Tibial nerve (tissue), 4 donors: ENCODE data around the gene SEPTIN8. TPM values are rescaled to one million over a fixed set of nuclear protein-coding genes. Genes with fewer than 3 reads are reported as not detected.
A peak's percentile ranks its signal among the peaks of the same experiment; 100 is the strongest.

Experiments
- DNase-seq, 2 donors: peaks; one replicate each; pipeline ENCODE4 v3.0.0-alpha.2; 2019; ENCODE audit warnings: low spot score in 2 of 2
- H3K27ac ChIP-seq, 4 donors: fragments of 200-600 bp; sonication (generic) in 3 of 4; one replicate each; pipeline ENCODE4 v1.5.1; 2017 to 2019; ENCODE audit warnings: mild to moderate bottlenecking in 1 of 4
- H3K27me3 ChIP-seq, 2 donors: fragments of 200-600 bp; sonication (generic) in 1 of 2; one replicate each; pipeline versions ENCODE4 v1.5.1 to v1.6.0; 2017 to 2019
- H3K36me3 ChIP-seq, 3 donors: fragments of 200-600 bp; sonication (generic); one replicate each; pipeline ENCODE4 v1.5.1; 2018 to 2019
- H3K4me1 ChIP-seq, 4 donors: fragments of 200-600 bp; sonication (generic) in 3 of 4; one replicate each; pipeline ENCODE4 v1.5.1; 2017 to 2019
- H3K4me3 ChIP-seq, 4 donors: fragments of 200-600 bp; sonication (generic) in 3 of 4; one replicate each; pipeline ENCODE4 v1.5.1; 2017 to 2019; ENCODE audit warnings: mild to moderate bottlenecking in 1 of 4, moderate library complexity in 1 of 4
- H3K9me3 ChIP-seq, 4 donors: fragments of 200-600 bp; sonication (generic) in 3 of 4; one replicate each; pipeline ENCODE4 v1.5.1; 2017 to 2019
- EP300 ChIP-seq, 2 donors: sonication (generic); formaldehyde crosslinking; IDR thresholded peaks; one replicate each; pipeline ENCODE4 v1.6.1; 2017; ENCODE audit warnings: antibody characterized with exemption in 2 of 2, mild to moderate bottlenecking in 1 of 2
- POLR2A ChIP-seq, 2 donors: fragments of 450-650 bp; IDR thresholded peaks; one replicate each; pipeline ENCODE4 v1.6.1; 2017; ENCODE audit warnings: antibody characterized with exemption in 2 of 2, mild to moderate bottlenecking in 2 of 2, moderate library complexity in 2 of 2
- WGBS, 2 donors: methylation state at CpG; one replicate each; pipeline ENCODE4 v1.1.5; 2018; 5-methylcytosine and 5-hydroxymethylcytosine counted together
- total RNA-seq, 4 donors: library from RNA; depleted of rRNA; stranded (reverse); fragments of >200 nt; gene quantifications; one replicate each; pipeline ENCODE4 v1.1.0, GENCODE V29; 2016
- TF ChIP-seq, protein P1 (sequence below), 5 experiments: fragments of 200-600 bp in 3 of 5; fragments of 450-650 bp in 2 of 5; sonication (generic) in 3 of 5; IDR thresholded peaks; one replicate each; pipeline ENCODE4 v1.5.1; 2016 to 2019; ENCODE audit warnings: antibody characterized with exemption in 5 of 5, mild to moderate bottlenecking in 3 of 5, moderate library complexity in 2 of 5

SEPTIN8 gene
- total RNA-seq, 4 donors from 2014 or later = 38.5 to 48.3 (median 44.2) TPM

DNA sequence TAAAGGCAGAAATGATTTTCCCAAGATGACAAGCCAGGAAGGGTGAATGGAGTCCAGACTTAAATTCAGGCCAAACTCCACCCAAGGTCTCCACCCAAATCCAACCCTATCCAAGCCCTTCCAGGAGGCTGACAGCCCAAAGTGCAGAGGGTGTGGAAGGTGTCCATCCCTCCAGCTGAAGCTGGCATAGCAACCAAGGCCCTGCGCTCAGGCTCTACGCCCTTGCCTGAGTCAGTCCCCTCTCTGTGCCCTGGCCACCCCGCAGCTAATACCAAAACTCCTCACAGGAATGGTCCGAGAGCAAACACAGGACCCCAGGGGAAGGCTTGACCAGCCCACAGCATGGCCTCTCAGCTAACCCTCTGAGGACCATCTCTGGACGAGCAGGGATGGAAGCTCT is 2.1 kb downstream of the SEPTIN8 start:
- Histone ChIP-seq H3K27me3 (no peaks in the 10 kb centered on the region), H3K27ac (peak overlapping the region in 2 of 4 donors; percentile 43 to 88), H3K4me1 (peaks cover 0 to 72% (median 12%) of the 10 kb centered on the region in 4 donors), H3K4me3 (no peak overlapping the region), H3K9me3 (no peaks in the 10 kb centered on the region), H3K36me3 (no peaks in the 10 kb centered on the region)
- 56% methylated on average over 3 to 5 of the region's 5 CpGs for WGBS, 2 donors
- TF ChIP-seq, protein P1, sequence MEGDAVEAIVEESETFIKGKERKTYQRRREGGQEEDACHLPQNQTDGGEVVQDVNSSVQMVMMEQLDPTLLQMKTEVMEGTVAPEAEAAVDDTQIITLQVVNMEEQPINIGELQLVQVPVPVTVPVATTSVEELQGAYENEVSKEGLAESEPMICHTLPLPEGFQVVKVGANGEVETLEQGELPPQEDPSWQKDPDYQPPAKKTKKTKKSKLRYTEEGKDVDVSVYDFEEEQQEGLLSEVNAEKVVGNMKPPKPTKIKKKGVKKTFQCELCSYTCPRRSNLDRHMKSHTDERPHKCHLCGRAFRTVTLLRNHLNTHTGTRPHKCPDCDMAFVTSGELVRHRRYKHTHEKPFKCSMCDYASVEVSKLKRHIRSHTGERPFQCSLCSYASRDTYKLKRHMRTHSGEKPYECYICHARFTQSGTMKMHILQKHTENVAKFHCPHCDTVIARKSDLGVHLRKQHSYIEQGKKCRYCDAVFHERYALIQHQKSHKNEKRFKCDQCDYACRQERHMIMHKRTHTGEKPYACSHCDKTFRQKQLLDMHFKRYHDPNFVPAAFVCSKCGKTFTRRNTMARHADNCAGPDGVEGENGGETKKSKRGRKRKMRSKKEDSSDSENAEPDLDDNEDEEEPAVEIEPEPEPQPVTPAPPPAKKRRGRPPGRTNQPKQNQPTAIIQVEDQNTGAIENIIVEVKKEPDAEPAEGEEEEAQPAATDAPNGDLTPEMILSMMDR (IDR thresholded peaks at IDR 0.05) = no peak
- no peak for TF ChIP-seq POLR2A (IDR thresholded peaks at IDR 0.05)
- no peak for TF ChIP-seq EP300 (IDR thresholded peaks at IDR 0.05)
- no peak for DNase-seq

DNA sequence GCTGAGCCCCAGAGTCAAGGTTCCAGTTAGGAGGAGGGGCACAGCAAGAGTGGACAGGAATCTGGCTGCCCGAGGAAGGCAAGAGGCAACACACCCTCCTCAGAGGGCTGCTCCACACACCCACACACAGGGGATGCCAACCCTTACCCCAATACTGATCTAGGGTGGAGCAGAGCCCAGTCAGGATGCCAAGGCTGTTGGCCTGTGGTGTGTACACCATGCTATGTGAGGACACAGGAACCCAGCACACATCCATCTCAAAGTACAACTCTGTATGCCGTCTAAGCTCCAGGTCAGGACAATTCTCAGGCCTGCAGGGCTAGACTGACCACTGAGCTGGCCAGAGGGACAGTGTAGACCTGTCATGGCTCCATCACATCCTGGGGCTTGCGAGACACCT is 2.6 kb downstream of the SEPTIN8 start:
- DNase-seq = no peak
- Histone ChIP-seq H3K4me3 (no peak overlapping the region), H3K27ac (peak overlapping the region in 2 of 4 donors; percentile 43 to 88), H3K9me3 (no peaks in the 10 kb centered on the region), H3K36me3 (no peaks in the 10 kb centered on the region), H3K4me1 (peaks cover 0 to 73% (median 12%) of the 10 kb centered on the region in 4 donors), H3K27me3 (no peaks in the 10 kb centered on the region)
- no peak for TF ChIP-seq POLR2A (IDR thresholded peaks at IDR 0.05)
- WGBS, 2 donors = 62 to 73% methylated on average over 3 of the region's 3 CpGs

DNA sequence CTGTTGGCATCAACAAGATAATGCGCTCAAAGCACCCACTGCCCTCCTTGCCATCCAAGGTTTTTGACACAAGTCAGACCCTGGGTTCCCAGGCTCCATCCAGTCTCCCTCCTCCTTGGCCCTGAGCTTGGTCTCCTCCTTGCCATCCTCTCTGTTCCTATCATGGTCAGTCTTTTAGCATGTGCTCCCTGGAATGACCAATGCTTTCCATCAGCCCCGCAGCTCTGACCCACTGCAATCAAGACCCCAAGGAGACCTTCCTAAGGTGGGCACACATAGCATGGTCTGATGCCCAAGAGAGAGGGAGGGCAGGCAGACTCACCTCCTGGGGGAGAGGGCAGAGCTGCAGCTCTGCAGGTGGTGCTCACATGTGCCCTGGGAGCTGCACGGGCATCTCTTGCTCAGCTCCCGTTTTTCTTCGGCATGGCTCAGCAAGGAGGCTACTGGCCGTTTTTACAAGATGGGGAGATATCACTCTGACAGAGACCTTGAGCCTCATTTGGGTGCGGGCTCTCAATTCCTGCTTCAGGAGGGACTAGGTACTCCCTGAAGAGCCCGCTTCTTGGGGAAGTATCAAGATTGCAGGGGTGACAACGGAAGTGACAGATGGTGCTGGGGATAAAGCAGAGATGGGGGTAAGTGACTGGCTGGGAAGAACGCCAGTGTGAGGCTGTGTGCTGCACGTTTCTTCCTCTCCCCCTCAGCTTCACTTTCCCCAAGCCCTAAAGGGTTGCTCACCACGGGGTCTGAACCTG is 3.3 kb downstream of the SEPTIN8 start:
- H3K4me1 ChIP-seq = peaks cover 0 to 79% (median 14%) of the 10 kb centered on the region in 4 donors
- no peaks in the 10 kb centered on the region for H3K27me3 ChIP-seq
- H3K27ac ChIP-seq = peak overlapping the region in 1 of 4 donors; percentile 88
- no peaks in the 10 kb centered on the region for H3K9me3 ChIP-seq
- WGBS, 2 donors = 79 to 82% methylated on average over 12 of the region's 12 CpGs
- TF ChIP-seq, protein P1 (IDR thresholded peaks at IDR 0.05) = no peak
- no peak for TF ChIP-seq EP300 (IDR thresholded peaks at IDR 0.05)
- no peak for TF ChIP-seq POLR2A (IDR thresholded peaks at IDR 0.05)
- no peaks in the 10 kb centered on the region for H3K36me3 ChIP-seq
- no peak overlapping the region for H3K4me3 ChIP-seq
- no peak for DNase-seq

DNA sequence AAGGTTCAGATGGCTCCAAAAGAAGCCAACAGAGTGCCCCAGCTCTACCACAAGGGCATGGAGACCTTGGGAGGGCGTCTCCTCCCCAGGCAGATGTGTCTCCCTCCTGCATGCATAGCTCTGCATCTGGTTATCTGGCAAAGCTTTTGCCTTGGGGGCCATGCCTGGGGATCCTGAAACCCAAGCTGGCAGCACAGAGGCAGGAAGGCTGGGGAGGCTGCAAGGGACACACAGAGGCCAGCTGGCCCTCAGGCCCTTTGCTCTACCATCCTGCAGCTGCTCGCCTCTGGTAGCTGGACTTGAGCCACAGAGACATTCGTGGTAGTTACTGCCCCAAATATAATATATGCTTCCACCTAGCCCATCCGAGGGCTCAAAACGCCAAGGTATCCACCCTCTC is 3.9 kb downstream of the SEPTIN8 start:
- no peaks in the 10 kb centered on the region for H3K27me3 ChIP-seq
- WGBS, 2 donors = 95 to 96% methylated on average over 5 of the region's 5 CpGs
- H3K27ac ChIP-seq = peak overlapping the region in 2 of 4 donors; percentile 63 to 69
- H3K9me3 ChIP-seq = no peaks in the 10 kb centered on the region
- DNase-seq = no peak
- H3K4me3 ChIP-seq = no peak overlapping the region
- H3K36me3 ChIP-seq = no peaks in the 10 kb centered on the region
- H3K4me1 ChIP-seq = peaks cover 0 to 82% (median 16%) of the 10 kb centered on the region in 4 donors
- TF ChIP-seq POLR2A (IDR thresholded peaks at IDR 0.05) (no peak), EP300 (IDR thresholded peaks at IDR 0.05) (no peak)
- TF ChIP-seq, protein P1 (IDR thresholded peaks at IDR 0.05) = no peak

DNA sequence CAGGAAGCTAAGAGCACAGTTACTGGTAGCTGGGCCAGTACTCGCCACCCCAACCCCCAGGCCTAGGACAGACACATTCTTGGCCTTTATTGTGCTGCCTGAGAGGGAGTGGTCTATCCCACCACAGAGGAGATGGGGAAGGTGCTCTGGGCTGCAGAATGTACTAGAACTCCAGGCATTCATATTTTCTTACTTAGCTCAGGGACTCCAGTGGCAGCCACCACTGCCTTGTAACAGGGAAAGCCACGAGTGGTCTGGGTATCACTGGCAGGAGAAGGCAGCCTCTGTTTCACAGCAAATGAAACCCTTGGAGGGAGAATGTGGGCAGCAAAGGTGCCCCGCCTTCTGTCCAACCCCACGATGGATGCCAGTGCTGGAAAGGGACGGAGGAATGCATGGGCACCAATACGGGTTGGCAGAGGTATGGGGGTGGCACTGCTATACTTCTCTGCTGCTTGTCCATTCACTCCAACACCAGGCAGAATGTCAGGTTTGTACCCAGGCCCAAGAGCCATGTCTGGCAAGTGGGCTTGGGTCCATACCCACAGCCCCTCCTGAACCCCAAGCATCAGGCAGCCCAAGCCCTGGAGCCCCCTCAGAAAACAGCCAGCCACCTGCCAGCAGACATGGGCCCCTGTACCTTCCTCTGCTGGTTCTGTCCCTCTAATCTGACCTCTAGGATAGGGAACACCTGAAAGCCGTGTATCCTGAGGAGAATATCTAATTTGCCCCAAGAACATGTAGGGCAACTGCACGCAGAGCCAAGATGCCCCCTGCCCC is 4.6 kb downstream of the SEPTIN8 start:
- 66 to 83% methylated on average over 7 to 8 of the region's 8 CpGs for WGBS, 2 donors
- Histone ChIP-seq H3K27ac (peak overlapping the region in 2 of 4 donors; percentile 63 to 69), H3K27me3 (no peaks in the 10 kb centered on the region), H3K36me3 (no peaks in the 10 kb centered on the region), H3K9me3 (no peaks in the 10 kb centered on the region), H3K4me1 (peaks cover 0 to 83% (median 14%) of the 10 kb centered on the region in 4 donors), H3K4me3 (no peak overlapping the region)
- DNase-seq = no peak
- TF ChIP-seq, protein P1 (IDR thresholded peaks at IDR 0.05) = no peak
- TF ChIP-seq POLR2A (IDR thresholded peaks at IDR 0.05) = no peak
- TF ChIP-seq EP300 (IDR thresholded peaks at IDR 0.05) = no peak
